Measurements from ENCODE around the gene LRP2. TPM values are rescaled to one million over a fixed set of nuclear protein-coding genes. Genes with fewer than 3 reads are reported as not detected.

Gene LRP2
- total and polyA plus RNA-seq, 2 donors = 0.26 TPM; not detected in 1

- WGBS = 52% methylated on average over 2 of the region's 2 CpGs
- H3K4me3 ChIP-seq (ENCODE audit: low read depth, low read length) = no peak overlapping the region
- no peaks in the 10 kb centered on the region for H3K4me1 ChIP-seq (ENCODE audit: insufficient read depth)
- no peak for DNase-seq (ENCODE audit: extremely low spot score)
- no peak overlapping the region for H3K27ac ChIP-seq (ENCODE audit: low read depth)
- no peaks in the 10 kb centered on the region for H3K36me3 ChIP-seq (ENCODE audit: insufficient read depth)
Observed at GRCh38 chr2:169077674-169078240, 284.6 kb downstream of the LRP2 start.

Other genes with a start within 250 kb of the LRP2 start
- gene BBS5, start 117.0 kb upstream of the LRP2 start, total RNA-seq = 13.8 TPM
- 9.5 TPM for gene BBS5, start 117.0 kb upstream of the LRP2 start, polyA plus RNA-seq
- gene KLHL41, start 147.2 kb upstream of the LRP2 start, total RNA-seq = 88.7 TPM
- gene KLHL41, start 147.2 kb upstream of the LRP2 start, polyA plus RNA-seq = 4.8 TPM
- gene FASTKD1, start 211.3 kb upstream of the LRP2 start, total RNA-seq = 46.1 TPM
- 10.7 TPM for gene FASTKD1, start 211.3 kb upstream of the LRP2 start, polyA plus RNA-seq
- gene PPIG, start 221.8 kb upstream of the LRP2 start, total RNA-seq = 80.3 TPM
- 36.7 TPM for gene PPIG, start 221.8 kb upstream of the LRP2 start, polyA plus RNA-seq